ENCODE measurements around the gene RCOR2. TPM values are rescaled to one million over a fixed set of nuclear protein-coding genes. Genes with fewer than 3 reads are reported as not detected.

Gene RCOR2
- total RNA-seq, 1 donor from 2014 or later: 108 TPM

GRCh38 chr11:63880403-63880790 lies 36.6 kb downstream of the RCOR2 start:
- H3K27ac Mint-ChIP-seq (ENCODE audit: unreplicated experiment): no peak overlapping the region
- no peak overlapping the region for H3K4me3 Mint-ChIP-seq
- no peaks in the 10 kb centered on the region for H3K9me3 Mint-ChIP-seq
- peaks cover 51% of the 10 kb centered on the region for H3K4me1 Mint-ChIP-seq
- TF ChIP-seq CTCF (conservative IDR thresholded peaks at IDR 0.05): no peak
- no peaks in the 10 kb centered on the region for H3K36me3 Mint-ChIP-seq (ENCODE audit: low read depth)
- H3K27me3 Mint-ChIP-seq (ENCODE audit: low read depth): no peaks in the 10 kb centered on the region
- no peak for DNase-seq (ENCODE audit: low read depth, low spot score)

- Mint-ChIP-seq H3K4me1 (peaks cover 52% of the 10 kb centered on the region), H3K9me3 (no peaks in the 10 kb centered on the region), H3K36me3 (ENCODE audit: low read depth) (no peaks in the 10 kb centered on the region), H3K27ac (ENCODE audit: unreplicated experiment) (no peak overlapping the region), H3K27me3 (ENCODE audit: low read depth) (no peaks in the 10 kb centered on the region), H3K4me3 (peak overlapping the region; percentile 0)
- no peak for DNase-seq (ENCODE audit: low read depth, low spot score)
- TF ChIP-seq CTCF (conservative IDR thresholded peaks at IDR 0.05): no peak
Measured at GRCh38 chr11:63879598-63880402, 37.2 kb downstream of the RCOR2 start.

- Mint-ChIP-seq H3K4me1 (peaks cover 49% of the 10 kb centered on the region), H3K27ac (ENCODE audit: unreplicated experiment) (peak overlapping the region; percentile 35)
- no peak for DNase-seq (ENCODE audit: low read depth, low spot score)
Measured at GRCh38 chr11:63877658-63878241, 39.2 kb downstream of the RCOR2 start.

GRCh38 chr11:63876616-63877015 lies 40.3 kb downstream of the RCOR2 start:
- Mint-ChIP-seq H3K4me3 (no peak overlapping the region), H3K27me3 (ENCODE audit: low read depth) (no peaks in the 10 kb centered on the region), H3K9me3 (no peaks in the 10 kb centered on the region), H3K4me1 (peaks cover 51% of the 10 kb centered on the region), H3K36me3 (ENCODE audit: low read depth) (no peaks in the 10 kb centered on the region), H3K27ac (ENCODE audit: unreplicated experiment) (no peak overlapping the region)
- TF ChIP-seq CTCF (conservative IDR thresholded peaks at IDR 0.05): no peak
- no peak for DNase-seq (ENCODE audit: low read depth, low spot score)

More at GRCh38 chr11:63877658-63878241, 39.2 kb downstream of the RCOR2 start:
- Mint-ChIP-seq H3K9me3 (no peaks in the 10 kb centered on the region), H3K36me3 (ENCODE audit: low read depth) (no peaks in the 10 kb centered on the region), H3K4me3 (no peak overlapping the region), H3K27me3 (ENCODE audit: low read depth) (no peaks in the 10 kb centered on the region)
- TF ChIP-seq CTCF (conservative IDR thresholded peaks at IDR 0.05): no peak

GRCh38 chr11:63875506-63876065 lies 41.4 kb downstream of the RCOR2 start:
- Mint-ChIP-seq H3K4me1 (peaks cover 50% of the 10 kb centered on the region), H3K27me3 (ENCODE audit: low read depth) (no peaks in the 10 kb centered on the region), H3K4me3 (no peak overlapping the region), H3K9me3 (no peaks in the 10 kb centered on the region), H3K36me3 (ENCODE audit: low read depth) (no peaks in the 10 kb centered on the region), H3K27ac (ENCODE audit: unreplicated experiment) (no peak overlapping the region)
- TF ChIP-seq CTCF (conservative IDR thresholded peaks at IDR 0.05): no peak
- DNase-seq (ENCODE audit: low read depth, low spot score): no peak

Data from neural crest cell (in vitro differentiated cells).